WI38 (cell line): Measurements from ENCODE around the gene ADAD2.

Experiments used
- H3K4me3 ChIP-seq: 2 replicates; pipeline ENCODE4 v1.5.1; 2011; ENCODE audit warnings: low read depth, mild to moderate bottlenecking, control low read depth, low read length
- CTCF ChIP-seq: IDR thresholded peaks from 2 replicates; pipeline ENCODE4 v1.5.1; 2012; ENCODE audit warnings: low read depth, mild to moderate bottlenecking, control low read depth, low read length

The ADAD2 gene

GRCh38 chr16:84233748-84234147 lies 42.8 kb downstream of the ADAD2 start:
- no peak for TF ChIP-seq CTCF

GRCh38 chr16:84234321-84235241 lies 43.6 kb downstream of the ADAD2 start:
- H3K4me3 ChIP-seq: no peak overlapping the region
- no peak for TF ChIP-seq CTCF

More at GRCh38 chr16:84233748-84234147, 42.8 kb downstream of the ADAD2 start:
- H3K4me3 ChIP-seq: no peak overlapping the region

- H3K4me3 ChIP-seq: no peak overlapping the region
- TF ChIP-seq CTCF: no peak
These were observed 45.7 kb downstream of the ADAD2 start for GRCh38 chr16:84236671-84237070.

GRCh38 chr16:84237994-84238750 lies 47.2 kb downstream of the ADAD2 start:
- TF ChIP-seq CTCF: no peak
- H3K4me3 ChIP-seq: no peak overlapping the region

- no peak for TF ChIP-seq CTCF
- H3K4me3 ChIP-seq: no peak overlapping the region
These were observed 48.3 kb downstream of the ADAD2 start for GRCh38 chr16:84239141-84239769.

- H3K4me3 ChIP-seq: no peak within 1 kb of the TSS
- TF ChIP-seq CTCF: no peak
These were observed 49.0 kb downstream of the ADAD2 start, which contains the start of gene KCNG4 for GRCh38 chr16:84239909-84240308. KCNG4 (minus strand) TSS chr16:84240012; CDS start chr16:84237485, 2,527 bp downstream.
